ENCODE results near the gene ZNF844.

GRCh38 chr19:12015015-12015752 lies 49.3 kb upstream of the ZNF844 start:
- TF ChIP-seq POLR2A (IDR thresholded peaks at IDR 0.05; ENCODE audit: low read length) (no peak), GATA1 (IDR thresholded peaks at IDR 0.05; ENCODE audit: low read depth, low read length) (no peak)

Measured in erythroblast (primary cell).